ENCODE results near the gene PRKAG3.

GRCh38 chr2:218878486-218878885 is 46.9 kb upstream of the PRKAG3 start:
- TF ChIP-seq CTCF (IDR thresholded peaks at IDR 0.05) (no peak), POLR2AphosphoS5 (IDR thresholded peaks at IDR 0.05) (no peak), POLR2A (IDR thresholded peaks at IDR 0.05) (no peak)
